GM18505 (cell line): Measurements from ENCODE around the gene SOAT1.
"Not testable (repeated sequence)": the region's sequence is repeated elsewhere in the genome, so short reads cannot be mapped to it uniquely, and the experiment has no call there.

Source experiments
- ATAC-seq: cut with Tn5 transposase; IDR thresholded peaks from one replicate; pipeline ENCODE4 v1.9.1; 2021; ENCODE audit not compliant: unreplicated experiment
- POLR2A ChIP-seq: IDR thresholded peaks from 4 replicates; pipeline ENCODE4 v1.6.1; 2011; ENCODE audit warnings: borderline replicate concordance; ENCODE audit not compliant: insufficient read depth, insufficient read length; ENCODE audit errors: extremely low read depth

Gene SOAT1

DNA sequence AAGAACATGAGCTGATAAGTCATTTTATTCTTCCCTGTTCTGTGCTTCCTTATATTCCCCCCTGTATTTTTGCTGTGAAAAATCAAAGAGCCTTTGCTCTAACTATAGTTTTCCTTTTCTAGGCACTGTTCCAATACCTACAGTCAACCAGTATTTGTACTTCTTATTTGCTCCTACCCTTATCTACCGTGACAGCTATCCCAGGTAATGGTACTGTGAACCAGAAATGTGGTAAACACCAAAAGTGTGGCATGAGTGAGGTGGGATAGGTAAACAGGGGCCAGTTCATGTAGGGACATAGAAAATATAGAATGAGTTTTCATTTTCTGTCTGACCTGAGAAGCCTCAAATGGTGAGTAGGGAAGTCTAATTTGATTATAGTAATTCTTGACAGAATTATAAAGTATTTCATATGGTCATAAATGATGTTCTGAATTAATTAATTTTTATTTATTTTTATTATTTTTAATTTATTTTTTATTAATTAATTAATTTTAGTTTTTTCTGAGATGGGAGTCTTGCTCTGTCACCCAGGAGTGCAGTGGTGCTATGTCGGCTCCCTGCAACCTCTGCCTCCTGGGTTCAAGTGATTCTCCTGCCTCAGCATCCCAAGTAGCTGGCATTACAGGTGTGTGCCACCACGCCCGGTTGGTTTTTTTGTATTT, 49.3 kb downstream of the SOAT1 start:
- no peak for TF ChIP-seq POLR2A
- ATAC-seq, result no peak

DNA sequence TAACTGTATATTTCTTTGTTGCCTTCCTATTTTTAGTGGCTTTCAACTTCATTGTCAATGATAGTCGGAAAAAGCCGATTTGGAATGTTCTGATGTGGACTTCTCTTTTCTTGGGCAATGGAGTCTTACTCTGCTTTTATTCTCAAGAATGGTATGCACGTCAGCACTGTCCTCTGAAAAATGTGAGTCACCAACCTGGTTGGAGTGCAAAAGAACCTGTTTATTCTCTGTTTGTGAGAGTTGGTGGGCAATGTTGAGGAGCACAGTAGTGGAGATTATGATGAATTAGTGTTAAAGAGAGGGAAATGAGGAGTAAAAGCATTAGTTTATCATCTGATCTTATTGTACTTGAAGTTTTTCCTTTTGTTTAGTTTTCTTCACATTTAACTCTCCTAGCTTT, 57.7 kb downstream of the SOAT1 start:
- ATAC-seq, result no peak
- TF ChIP-seq POLR2A, result no peak

DNA sequence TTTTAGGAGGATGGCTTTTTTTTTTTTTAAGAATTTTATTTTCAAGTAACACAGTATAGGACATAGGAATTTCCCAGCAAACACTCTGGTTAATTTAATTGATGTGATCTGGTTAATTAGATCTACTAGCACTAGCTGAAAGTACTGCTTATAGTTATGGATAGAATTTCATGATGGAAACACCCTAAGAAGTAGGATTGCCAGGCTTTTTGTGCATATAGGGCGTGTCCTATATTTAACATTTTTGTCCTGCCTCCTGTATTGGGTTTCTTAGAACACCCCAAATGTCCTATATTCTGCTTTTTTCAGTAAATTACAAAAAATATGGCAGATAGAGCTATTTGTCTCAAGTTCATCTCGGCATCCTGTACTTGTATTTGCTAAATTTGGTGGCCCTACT, 58.6 kb downstream of the SOAT1 start:
- no peak for TF ChIP-seq POLR2A
- ATAC-seq, result no peak

- no peak for TF ChIP-seq POLR2A
- ATAC-seq, result no peak
These were observed 59.9 kb downstream of the SOAT1 start for GRCh38 chr1:179353546-179353945.

GRCh38 chr1:179361631-179362030, 68.0 kb downstream of the SOAT1 start:
- ATAC-seq, result not testable (repeated sequence)

DNA sequence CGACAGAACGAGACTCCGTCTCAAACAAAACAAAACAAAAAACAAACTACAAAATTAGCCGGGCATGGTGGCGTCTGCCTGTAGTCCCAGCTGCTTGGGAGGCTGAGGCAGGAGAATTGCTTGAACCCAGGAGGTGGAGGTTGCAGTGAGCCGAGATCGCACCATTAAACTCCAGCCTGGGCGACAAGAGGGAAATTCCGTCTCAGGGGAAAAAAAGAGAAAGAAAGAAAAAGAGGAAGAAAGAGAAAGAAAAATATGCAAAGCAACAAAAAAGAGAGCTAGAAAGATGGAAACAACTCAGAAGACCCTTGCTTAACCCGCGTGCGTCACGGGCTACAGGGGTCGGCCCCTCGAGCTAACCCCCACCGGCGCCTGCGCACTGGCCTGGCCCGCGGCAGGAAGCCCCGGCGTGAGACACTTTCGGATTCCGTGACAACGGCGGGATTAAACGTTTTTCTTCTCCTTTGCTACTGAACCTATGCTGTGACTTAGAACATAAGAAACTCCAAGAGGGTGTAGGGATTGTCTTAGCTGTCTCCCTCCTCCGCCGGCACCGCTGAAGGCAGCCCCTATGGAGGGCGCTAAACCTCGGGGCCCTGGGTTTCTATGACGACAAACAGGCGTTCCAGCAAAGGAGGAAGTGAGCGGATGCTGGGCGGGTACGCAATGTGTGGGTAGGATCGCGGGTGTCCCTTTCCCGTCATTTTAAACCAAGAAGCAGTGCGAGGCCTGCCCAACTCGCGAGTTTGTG, 71.9 kb downstream of the SOAT1 start, which contains the start of gene AXDND1:
Gene AXDND1, plus strand, starts transcription at position 630 of the 751 bp plus-strand sequence. CDS start 539 bp downstream, outside the sequence.
- ATAC-seq, result peak; percentile 96
- TF ChIP-seq POLR2A, result peak; percentile 55

- TF ChIP-seq POLR2A, result no peak
- ATAC-seq, result no peak
These were observed 72.7 kb downstream of the SOAT1 start for GRCh38 chr1:179366093-179366800.

- TF ChIP-seq POLR2A, result no peak
- ATAC-seq, result no peak
These were observed 76.2 kb downstream of the SOAT1 start for GRCh38 chr1:179369751-179370341.

- no peak for TF ChIP-seq POLR2A
- ATAC-seq, result no peak
These were observed 78.6 kb downstream of the SOAT1 start for GRCh38 chr1:179372160-179372559.

DNA sequence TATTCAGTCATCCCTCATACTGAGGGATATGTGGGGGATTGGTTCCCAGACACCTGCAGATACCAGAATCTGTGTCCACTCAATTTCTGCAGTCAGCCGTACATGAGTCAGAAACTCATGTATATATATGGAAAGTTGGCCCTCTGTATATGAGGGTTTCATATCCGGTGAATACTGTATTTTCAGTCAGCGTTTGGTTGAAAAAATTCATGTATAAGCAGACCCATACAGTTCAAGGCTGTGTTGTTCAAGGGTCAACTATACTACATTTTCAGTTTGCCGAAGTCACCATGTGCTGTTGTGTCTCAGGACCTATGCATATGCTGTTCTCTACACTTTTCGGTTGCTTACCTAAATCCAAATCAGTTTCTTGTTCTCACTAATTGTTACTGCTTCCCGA, 82.6 kb downstream of the SOAT1 start:
- no peak for ATAC-seq
- TF ChIP-seq POLR2A, result no peak

- TF ChIP-seq POLR2A, result no peak
- ATAC-seq, result no peak
These were observed 86.7 kb downstream of the SOAT1 start for GRCh38 chr1:179380299-179380698.

DNA sequence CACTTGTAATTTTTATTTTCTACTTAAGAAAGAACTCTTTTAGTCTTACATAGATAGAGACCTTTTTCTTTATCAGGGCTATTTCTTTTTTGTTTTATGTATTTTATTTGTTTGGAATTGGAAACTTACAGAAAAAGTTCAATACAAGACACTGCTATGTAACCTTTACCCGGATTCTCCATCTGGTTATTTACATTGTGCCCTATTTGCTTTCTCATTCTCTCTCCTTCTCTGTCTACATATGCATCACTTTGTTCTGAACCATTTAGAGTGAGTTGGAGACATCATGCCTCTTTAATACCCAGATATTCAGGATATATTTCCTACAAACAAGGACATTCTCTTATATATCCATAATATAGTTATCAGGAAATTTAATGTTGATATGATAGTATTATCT, 90.4 kb downstream of the SOAT1 start:
- TF ChIP-seq POLR2A, result no peak

DNA sequence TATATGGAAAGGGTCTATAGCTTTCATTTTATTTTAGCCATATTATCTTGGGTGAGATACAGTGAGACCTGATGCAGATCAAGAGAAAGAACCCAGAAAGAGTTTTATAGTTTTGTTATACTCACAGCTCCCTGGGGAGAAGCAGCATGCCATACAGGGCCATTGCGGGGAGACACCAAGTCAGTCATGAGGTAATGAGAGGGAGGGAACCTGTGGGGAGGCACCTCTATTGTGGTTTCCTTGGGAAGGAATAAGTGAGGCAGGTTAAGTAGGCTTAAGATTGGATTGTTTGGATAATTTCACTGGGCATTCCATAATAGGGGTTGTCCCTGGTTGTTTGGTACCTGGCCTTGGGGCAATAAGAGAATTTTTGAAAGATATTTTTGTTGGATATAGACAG, 91.9 kb downstream of the SOAT1 start:
- TF ChIP-seq POLR2A, result no peak
- no peak for ATAC-seq

More for the DNA sequence above, 90.4 kb downstream of the SOAT1 start:
- no peak for ATAC-seq
